GM18909 (cell line): ENCODE measurements around the gene RGL3.
"Not testable (repeated sequence)": the region's sequence is repeated elsewhere in the genome, so short reads cannot be mapped to it uniquely, and the experiment has no call there.

Experiments used
- ATAC-seq: cut with Tn5 transposase; IDR thresholded peaks from one replicate; pipeline ENCODE4 v1.9.1; 2021; ENCODE audit warnings: mild to moderate bottlenecking; ENCODE audit not compliant: unreplicated experiment, poor library complexity

RGL3 gene

DNA sequence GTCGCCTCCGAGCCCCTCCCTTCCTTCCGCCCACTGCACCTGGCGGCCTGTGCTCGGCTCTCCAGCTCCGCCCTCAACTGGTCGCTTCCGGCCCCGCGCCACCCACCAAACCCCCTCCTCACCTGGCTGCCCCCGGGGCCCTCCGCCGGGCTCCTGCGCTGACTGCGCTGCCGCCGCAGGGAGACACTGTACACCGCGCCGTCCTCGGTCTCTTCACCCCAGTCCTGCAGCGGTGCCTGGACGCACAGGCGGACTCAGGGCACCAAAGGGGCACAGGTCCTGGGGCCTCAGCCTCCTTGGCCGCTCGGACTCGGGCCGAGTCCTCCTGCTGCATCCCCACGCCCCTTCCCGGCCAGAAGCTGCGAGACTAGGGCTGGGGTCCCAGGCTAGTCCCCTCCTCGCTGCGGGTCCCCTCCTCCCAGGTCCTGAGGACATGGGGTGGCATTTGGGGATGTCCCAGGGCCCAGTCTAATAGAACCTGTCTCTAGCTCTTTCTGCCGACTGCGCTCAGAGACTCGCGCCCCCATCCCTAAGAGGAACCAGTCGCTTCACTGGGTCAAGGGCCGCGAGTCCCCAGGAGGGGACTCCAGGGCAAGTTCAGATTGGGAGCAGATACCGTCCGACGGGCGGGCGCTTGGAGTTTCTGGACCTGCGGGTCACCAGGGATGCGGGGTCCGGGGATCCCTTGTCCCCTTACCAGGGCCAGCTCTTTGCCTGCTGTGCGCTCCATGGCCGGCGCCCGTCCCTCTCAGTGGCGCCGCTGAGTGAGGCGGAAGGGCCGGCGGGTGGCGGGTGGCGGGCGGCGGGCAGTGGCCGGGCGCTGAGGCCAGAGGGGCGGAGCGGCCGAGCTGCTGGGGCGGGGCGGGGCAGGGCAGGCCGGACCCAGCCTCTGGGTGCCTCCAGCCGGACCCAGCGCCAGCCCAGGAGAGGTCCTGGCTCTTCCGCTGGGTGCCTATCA lies at the start of gene RGL3:
TSS of gene RGL3 (minus strand) at position 766 of the 958 bp plus-strand sequence. CDS start at position 730, 36 bp downstream.
- no peak for ATAC-seq

- ATAC-seq, result not testable (repeated sequence)
These were observed 49.2 kb upstream of the RGL3 start for GRCh38 chr19:11468266-11468845.

DNA sequence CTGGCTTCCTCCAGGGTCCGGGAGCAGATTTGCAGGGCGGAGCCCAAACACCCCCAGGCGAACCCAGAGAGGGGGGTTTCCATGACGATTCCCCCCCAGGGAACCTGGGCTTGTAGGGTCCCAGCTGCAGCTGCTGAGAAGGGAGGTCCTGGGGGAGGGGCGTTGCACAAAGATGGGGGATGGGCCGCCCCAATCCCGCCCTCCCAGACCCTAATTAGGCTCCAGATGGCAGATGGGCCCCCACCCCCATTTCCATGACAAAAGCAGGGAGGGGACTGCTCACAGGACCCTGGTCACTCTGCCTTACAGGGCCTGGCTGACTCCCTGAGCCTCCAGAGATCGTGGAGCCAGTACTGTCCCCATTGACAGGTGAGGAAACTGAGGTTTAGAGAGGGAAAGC lies 46.5 kb upstream of the RGL3 start:
- no peak for ATAC-seq

DNA sequence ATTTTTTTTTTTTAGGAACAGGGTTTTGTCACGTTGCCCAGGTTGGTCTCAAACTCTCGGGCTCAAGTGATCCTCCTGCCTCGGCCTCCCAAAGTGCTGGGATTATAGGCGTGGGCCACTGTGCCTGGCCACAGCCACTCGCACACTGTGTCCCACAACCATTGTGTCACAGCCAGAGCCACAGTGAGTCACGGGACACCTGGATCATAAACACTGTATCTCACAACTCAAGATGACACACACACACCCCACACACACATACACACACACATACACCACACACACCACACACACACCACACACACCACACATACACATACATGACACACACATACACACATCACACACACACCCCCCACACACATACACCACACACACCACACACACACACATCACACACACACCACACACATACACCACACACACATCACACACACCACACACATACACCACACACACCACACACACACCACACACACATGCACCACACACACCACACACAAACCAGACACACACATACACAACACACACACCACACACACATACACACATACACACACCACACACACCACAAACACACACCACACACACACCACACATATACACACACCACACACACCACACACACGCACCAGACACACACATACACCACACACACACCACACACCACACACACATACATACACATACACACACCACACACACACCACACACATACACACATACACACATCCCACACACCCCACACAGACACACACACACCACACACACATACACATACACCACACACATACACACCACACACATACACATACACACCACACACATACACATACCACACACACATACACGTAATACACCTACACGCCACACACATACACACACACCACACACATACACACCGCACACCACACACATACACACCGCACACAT lies 45.5 kb upstream of the RGL3 start:
- no peak for ATAC-seq

DNA sequence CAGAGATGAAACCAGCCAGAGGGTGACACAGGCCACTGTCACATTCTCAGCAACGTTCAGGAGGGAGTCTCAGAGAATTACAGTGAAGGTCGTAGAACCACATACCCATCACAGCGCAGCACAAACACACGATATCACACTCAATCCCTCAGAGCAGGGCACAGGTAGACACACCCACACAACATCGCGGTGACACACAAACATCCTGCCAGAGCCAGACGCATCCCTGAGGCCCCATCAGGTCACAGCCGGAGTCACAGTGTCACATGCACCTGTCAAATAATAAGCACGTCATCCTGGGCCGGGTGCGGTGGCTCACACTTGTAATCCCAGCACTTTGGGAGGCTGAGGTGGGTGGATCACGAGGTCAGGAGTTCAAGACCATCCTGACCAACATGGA lies 44.3 kb upstream of the RGL3 start:
- ATAC-seq, result no peak

DNA sequence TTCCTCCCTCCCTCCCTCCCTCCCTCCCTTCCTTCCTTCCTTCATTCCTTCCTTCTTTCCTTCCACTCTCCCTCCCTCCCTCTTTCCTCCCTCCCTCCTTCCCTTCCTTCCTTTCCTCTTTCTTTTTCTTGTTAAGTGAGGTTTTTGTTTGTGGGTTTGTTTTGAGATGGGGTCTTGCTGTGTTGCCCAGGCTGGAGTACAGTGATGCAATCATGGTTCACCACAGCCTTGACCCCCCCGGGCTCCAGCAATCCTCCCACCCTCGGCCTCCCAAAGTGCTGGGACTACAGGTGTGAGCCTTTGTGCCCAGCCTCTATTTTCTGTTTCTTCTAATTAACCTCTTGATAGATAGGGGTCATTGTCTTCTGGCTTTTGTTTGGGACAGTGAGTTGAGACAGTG lies 42.3 kb upstream of the RGL3 start:
- no peak for ATAC-seq

- no peak for ATAC-seq
These were observed 41.1 kb upstream of the RGL3 start for GRCh38 chr19:11460207-11460606.

- not testable (repeated sequence) for ATAC-seq
These were observed 39.8 kb upstream of the RGL3 start for GRCh38 chr19:11458912-11459311.

- no peak for ATAC-seq
These were observed 39.3 kb upstream of the RGL3 start for GRCh38 chr19:11458236-11458900.

DNA sequence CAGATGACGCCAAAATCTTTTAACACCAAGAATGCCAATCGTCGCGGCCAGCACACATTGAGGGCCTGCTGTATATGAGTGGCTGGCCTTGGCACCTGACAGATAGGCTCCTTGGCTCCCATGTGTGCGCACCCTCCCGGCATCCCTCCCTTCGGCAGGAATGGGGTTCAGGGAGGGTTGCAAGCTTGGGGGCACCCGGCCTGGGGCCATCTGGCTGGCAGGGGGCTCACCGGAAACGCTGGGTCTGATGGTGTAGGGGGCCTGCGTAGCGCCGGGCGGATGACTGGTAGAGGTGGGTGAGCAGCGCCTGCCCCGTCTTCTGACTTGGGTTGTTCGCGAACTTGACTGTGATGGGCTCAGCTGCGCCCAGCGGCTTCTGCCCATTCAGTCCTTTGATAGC lies 38.7 kb upstream of the RGL3 start:
- ATAC-seq, result no peak

GRCh38 chr19:11457115-11457514 lies 38.0 kb upstream of the RGL3 start:
- ATAC-seq, result no peak

GRCh38 chr19:11456659-11457058 lies 37.5 kb upstream of the RGL3 start:
- ATAC-seq, result no peak

- not testable (repeated sequence) for ATAC-seq
These were observed 36.1 kb upstream of the RGL3 start for GRCh38 chr19:11455233-11455554.

- ATAC-seq, result no peak
These were observed 34.6 kb upstream of the RGL3 start for GRCh38 chr19:11453468-11454341.

- no peak for ATAC-seq
These were observed 33.7 kb upstream of the RGL3 start for GRCh38 chr19:11452620-11453310.

DNA sequence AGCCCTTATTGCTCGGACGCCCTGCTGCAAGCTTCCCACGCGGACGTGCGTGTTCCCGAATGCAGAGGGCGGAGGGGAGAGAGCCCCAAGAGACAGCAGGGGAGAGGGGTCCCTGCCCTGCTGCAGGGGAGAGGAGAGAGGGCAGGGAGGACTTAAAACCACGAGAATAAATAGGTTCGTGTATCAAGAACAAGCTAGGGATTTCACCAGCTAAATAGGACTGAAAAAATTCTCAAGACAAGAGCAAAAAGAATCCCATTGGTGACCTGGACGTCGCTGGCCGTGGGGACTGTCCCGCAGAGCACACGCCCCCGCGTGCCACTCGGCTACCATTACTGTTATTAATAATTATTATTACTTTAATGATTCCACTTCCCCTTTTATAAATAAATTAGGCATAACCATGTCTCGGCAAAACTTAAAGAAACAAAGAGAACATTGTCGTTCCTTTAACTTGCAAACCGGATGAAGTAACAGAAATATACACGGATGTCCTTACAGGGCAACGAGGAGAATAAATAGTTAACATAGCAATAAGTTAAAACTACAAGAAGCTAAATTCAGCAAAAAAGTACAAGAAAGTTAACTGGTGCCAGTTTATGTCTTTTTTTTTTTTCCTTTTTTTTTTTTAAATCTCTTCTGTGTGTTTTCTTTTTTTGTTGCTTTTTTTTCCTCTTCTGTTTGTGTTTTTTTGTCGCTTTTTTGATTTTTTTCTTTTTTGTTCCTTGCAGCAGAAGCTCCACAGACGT lies 32.9 kb upstream of the RGL3 start:
- ATAC-seq, result no peak

DNA sequence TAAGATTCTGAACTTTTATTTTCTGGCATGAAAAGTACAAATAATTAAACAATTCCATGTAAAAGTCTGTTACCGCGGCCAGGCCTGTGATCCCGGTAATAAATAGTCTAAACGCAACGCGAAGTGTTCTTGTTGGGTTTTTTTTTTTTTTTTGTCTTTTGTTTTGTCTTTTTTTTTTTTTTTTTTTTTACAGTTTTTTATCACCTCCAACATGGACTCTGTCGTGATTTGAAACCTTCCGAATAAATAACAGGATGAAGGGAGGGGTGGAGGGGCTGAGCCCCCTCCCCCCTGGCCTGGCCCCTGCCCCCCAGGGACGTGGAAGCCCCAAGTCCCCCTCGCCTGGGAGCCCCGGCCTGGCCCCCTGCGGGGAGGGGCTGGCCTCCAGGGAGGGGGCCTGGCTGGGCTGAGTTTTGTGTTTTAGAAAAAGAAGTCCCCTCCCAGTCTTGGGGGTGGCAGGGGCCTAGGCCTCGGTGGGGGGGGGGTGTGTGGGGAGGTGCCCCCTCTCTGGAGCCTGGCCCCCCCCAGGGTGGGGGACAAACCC lies 32.3 kb upstream of the RGL3 start:
- ATAC-seq, result no peak
